Measurements from ENCODE around the gene GCM1. TPM values are rescaled to one million over a fixed set of nuclear protein-coding genes. Genes with fewer than 3 reads are reported as not detected.

The GCM1 gene
- total RNA-seq, 4 donors from 2014 or later: 0.36 TPM; not detected in 3

DNA sequence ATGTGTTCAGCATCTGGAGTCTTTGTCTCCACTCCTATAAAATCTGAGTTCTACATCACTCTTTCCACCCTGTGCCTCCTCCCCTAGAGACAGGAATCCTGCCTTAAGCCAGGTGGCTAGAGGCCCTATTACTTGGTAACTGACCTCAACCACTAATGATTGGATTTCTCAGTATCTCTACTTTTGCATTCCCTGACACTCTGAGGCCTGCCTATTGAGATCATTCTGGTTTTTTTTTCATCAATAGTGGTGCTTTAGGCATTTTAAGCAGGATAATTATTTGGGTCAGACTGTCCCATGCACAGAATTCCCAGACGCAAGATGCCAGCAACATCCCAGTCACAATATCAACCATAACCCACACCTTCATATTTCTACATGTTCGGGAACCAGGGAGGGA lies 3.9 kb upstream of the GCM1 start:
- TF ChIP-seq, protein P1, sequence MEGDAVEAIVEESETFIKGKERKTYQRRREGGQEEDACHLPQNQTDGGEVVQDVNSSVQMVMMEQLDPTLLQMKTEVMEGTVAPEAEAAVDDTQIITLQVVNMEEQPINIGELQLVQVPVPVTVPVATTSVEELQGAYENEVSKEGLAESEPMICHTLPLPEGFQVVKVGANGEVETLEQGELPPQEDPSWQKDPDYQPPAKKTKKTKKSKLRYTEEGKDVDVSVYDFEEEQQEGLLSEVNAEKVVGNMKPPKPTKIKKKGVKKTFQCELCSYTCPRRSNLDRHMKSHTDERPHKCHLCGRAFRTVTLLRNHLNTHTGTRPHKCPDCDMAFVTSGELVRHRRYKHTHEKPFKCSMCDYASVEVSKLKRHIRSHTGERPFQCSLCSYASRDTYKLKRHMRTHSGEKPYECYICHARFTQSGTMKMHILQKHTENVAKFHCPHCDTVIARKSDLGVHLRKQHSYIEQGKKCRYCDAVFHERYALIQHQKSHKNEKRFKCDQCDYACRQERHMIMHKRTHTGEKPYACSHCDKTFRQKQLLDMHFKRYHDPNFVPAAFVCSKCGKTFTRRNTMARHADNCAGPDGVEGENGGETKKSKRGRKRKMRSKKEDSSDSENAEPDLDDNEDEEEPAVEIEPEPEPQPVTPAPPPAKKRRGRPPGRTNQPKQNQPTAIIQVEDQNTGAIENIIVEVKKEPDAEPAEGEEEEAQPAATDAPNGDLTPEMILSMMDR (IDR thresholded peaks at IDR 0.05): no peak
- ATAC-seq (ENCODE audit: low FRiP score) (no peak), DNase-seq (ENCODE audit: low spot score) (no peak)

GRCh38 chr6:53151676-53152075 lies 3.0 kb upstream of the GCM1 start:
- ATAC-seq (ENCODE audit: low FRiP score) (no peak), DNase-seq (ENCODE audit: low spot score) (no peak)
- TF ChIP-seq, protein P1 (IDR thresholded peaks at IDR 0.05): no peak

GRCh38 chr6:53144802-53145201 lies 3.8 kb downstream of the GCM1 start:
- TF ChIP-seq, protein P1 (IDR thresholded peaks at IDR 0.05): no peak
- no peak for ATAC-seq (ENCODE audit: low FRiP score)

DNA sequence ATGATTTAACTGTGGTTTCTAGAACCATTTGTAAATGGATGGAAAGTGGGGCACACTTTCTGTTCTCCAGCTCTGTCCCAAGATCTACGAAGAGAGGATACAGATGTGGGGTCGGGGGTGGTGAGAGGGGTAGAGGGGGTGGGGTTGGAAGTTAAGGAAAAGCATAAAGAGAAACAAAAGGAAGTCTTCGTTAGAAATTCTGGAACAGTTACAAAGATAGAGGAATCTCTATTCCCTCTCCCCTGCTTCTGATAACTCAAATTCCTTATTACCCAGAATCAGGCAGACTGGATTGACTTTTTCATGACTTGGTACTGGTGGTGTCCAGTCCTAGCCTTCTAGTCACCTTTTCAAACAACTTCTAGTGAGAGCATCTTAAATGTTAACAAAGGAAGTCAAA lies 4.9 kb downstream of the GCM1 start:
- TF ChIP-seq, protein P1 (IDR thresholded peaks at IDR 0.05): no peak
- DNase-seq (ENCODE audit: low spot score): no peak
- no peak for ATAC-seq (ENCODE audit: low FRiP score)

More at GRCh38 chr6:53144802-53145201, 3.8 kb downstream of the GCM1 start:
- DNase-seq (ENCODE audit: low spot score): no peak

DNA sequence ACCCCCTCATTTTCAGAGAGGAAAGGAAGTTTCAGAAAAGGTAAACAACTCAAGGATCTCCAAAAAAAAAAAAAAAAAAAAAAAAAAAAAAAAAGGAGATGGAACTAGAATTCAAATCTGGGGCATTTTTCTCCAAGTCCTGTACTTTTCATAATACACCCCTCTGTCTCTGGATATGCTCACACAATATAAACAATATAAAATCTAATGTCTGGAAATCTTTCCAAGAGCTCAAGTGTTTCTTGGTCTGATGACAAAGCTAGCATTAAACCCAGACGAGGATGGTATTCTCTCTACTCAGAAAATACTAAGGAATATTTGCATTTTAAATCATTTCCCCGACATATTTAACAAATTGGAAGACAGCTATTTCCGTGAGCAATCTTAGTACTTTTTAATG lies 5.8 kb downstream of the GCM1 start:
- DNase-seq (ENCODE audit: low spot score): no peak
- ATAC-seq (ENCODE audit: low FRiP score): no peak
- TF ChIP-seq, protein P1 (IDR thresholded peaks at IDR 0.05): no peak

GRCh38 chr6:53139841-53140413 lies 8.7 kb downstream of the GCM1 start:
- no peak for ATAC-seq (ENCODE audit: low FRiP score)
- TF ChIP-seq, protein P1 (IDR thresholded peaks at IDR 0.05): no peak
- no peak for DNase-seq (ENCODE audit: low spot score)

- DNase-seq (ENCODE audit: low spot score) (no peak), ATAC-seq (ENCODE audit: low FRiP score) (no peak)
- TF ChIP-seq, protein P1 (IDR thresholded peaks at IDR 0.05): no peak
Measured at GRCh38 chr6:53136000-53136609, 12.5 kb downstream of the GCM1 start.

Data from omental fat pad (tissue), 4 donors.